H1 (cell line): ENCODE measurements around the gene ZNF446. TPM values are rescaled to one million over a fixed set of nuclear protein-coding genes. Genes with fewer than 3 reads are reported as not detected.
A peak's percentile ranks its signal among the peaks of the same experiment; 100 is the strongest.

Source experiments
- ATF3 ChIP-seq: IDR thresholded peaks from 2 replicates; pipeline ENCODE4 v1.6.1; 2011; ENCODE audit warnings: low read depth, mild to moderate bottlenecking, low read length; ENCODE audit not compliant: insufficient read depth
- BACH1 ChIP-seq: IDR thresholded peaks from 2 replicates; pipeline ENCODE4 v1.6.1; 2012; ENCODE audit warnings: low read length, improper control_type of control experiment
- CTBP2 ChIP-seq: IDR thresholded peaks from 2 replicates; pipeline ENCODE4 v1.7.0; 2011; ENCODE audit warnings: borderline replicate concordance, mild to moderate bottlenecking, moderate library complexity, mixed read lengths, low read length; ENCODE audit not compliant: insufficient read depth, insufficient read length
- HDAC2 ChIP-seq, 2 experiments: fragments of 300-600 bp in 1 of 2; sonication (generic) in 1 of 2; IDR thresholded peaks; 2 replicates each; pipeline ENCODE4 v1.6.1; 2011 to 2012; ENCODE audit warnings: low read depth in 2 of 2, low read length in 2 of 2, mild to moderate bottlenecking in 2 of 2, moderate library complexity in 2 of 2, borderline replicate concordance in 1 of 2, inconsistent platforms in 1 of 2
- KDM5A ChIP-seq: fragments of 200-600 bp; IDR thresholded peaks from 2 replicates; pipeline ENCODE4 v1.7.1; 2012; ENCODE audit warnings: mild to moderate bottlenecking, low read length, inconsistent platforms, mixed read lengths
- MAX ChIP-seq: IDR thresholded peaks from 2 replicates; pipeline ENCODE4 v1.6.1; 2012; ENCODE audit warnings: inconsistent platforms
- RFX5 ChIP-seq: IDR thresholded peaks from 2 replicates; pipeline ENCODE4 v1.6.1; 2011; ENCODE audit warnings: low read depth, low read length, improper control_type of control experiment, borderline replicate concordance
- SIX5 ChIP-seq: IDR thresholded peaks from 2 replicates; pipeline ENCODE4 v1.6.1; 2011; ENCODE audit warnings: mild to moderate bottlenecking, low read depth, low read length
- TEAD4 ChIP-seq: IDR thresholded peaks from 2 replicates; pipeline ENCODE4 v1.6.1; 2012; ENCODE audit warnings: low read depth, low read length, inconsistent platforms, mixed read lengths
- polyA plus RNA-seq, 7 experiments: library from polyadenylated mRNA; depleted of rRNA in 3 of 7; stranded (reverse) in 5 of 7; unstranded in 2 of 7; fragments of >200 nt in 5 of 7; fragments of 200-250 nt in 2 of 7; gene quantifications; 1 replicate in 5 of 7; 2 replicates in 1 of 7; 4 replicates in 1 of 7; pipeline versions ENCODE4 v1.2.1 to v1.2.3, GENCODE V29; 2011 to 2013; ENCODE audit warnings: missing spikeins in 2 of 7, mixed read lengths in 2 of 7
- total RNA-seq: library from RNA; stranded (reverse); fragmentation: NEBNext Ultra II Directional; extraction: Animal tissue kit (Norgen Biotek cat#: 25700); gene quantifications from 2 replicates; pipeline ENCODE4 v1.2.1, GENCODE V29; 2021

The ZNF446 gene
- total and polyA plus RNA-seq, 2 of the 8 experiments (the other 6 are each of a cell fraction or from before 2014, with no cell fraction given), result 4.1 to 5.5 TPM

GRCh38 chr19:58466760-58467589, 9.2 kb upstream of the ZNF446 start, which contains the start of gene ZNF324 (continued):
- TF ChIP-seq KDM5A (no peak), ATF3 (no peak), RFX5 (no peak), SIX5 (peak; percentile 34; the same call in 1 of the 2 replicates), MAX (peak; percentile 84), TEAD4 (peak; percentile 60; the same call in 1 of the 2 replicates), CTBP2 (no peak), HDAC2 (IDR thresholded peaks at IDR 0.05; ENCODE audit: borderline replicate concordance in 1 of 2, low read depth in 2 of 2, low read length in 2 of 2) (no peak), BACH1 (peak; percentile 47; the same call in 1 of the 2 replicates)
